ENCODE data around the gene SMYD5. TPM values are rescaled to one million over a fixed set of nuclear protein-coding genes. Genes with fewer than 3 reads are reported as not detected.
"Not testable (repeated sequence)": the region's sequence is repeated elsewhere in the genome, so short reads cannot be mapped to it uniquely, and the experiment has no call there.

The SMYD5 gene
- total RNA-seq, 1 donor from 2014 or later = 12.8 TPM

- DNase-seq (ENCODE audit: low read depth) = no peak
- H3K4me3 ChIP-seq (ENCODE audit: insufficient read depth, low read depth, low read length) = no peak overlapping the region
- Mint-ChIP-seq H3K27me3 (ENCODE audit: low read depth, unreplicated experiment) (peaks cover 41% of the 10 kb centered on the region), H3K4me3 (ENCODE audit: unreplicated experiment) (no peak overlapping the region), H3K27ac (ENCODE audit: unreplicated experiment) (no peak overlapping the region), H3K36me3 (ENCODE audit: low read depth, unreplicated experiment) (no peaks in the 10 kb centered on the region), H3K9me3 (ENCODE audit: unreplicated experiment) (peaks cover 2% of the 10 kb centered on the region), H3K4me1 (ENCODE audit: low read depth, unreplicated experiment) (no peaks in the 10 kb centered on the region)
- no peaks in the 10 kb centered on the region for H3K79me2 ChIP-seq (ENCODE audit: insufficient read depth, low read length)
- no peaks in the 10 kb centered on the region for H3K4me1 ChIP-seq (ENCODE audit: insufficient read depth, low read length)
- no peaks in the 10 kb centered on the region for H3K36me3 ChIP-seq (ENCODE audit: insufficient read depth, low read length)
- FAIRE-seq = no peak
- H3K9me3 ChIP-seq (ENCODE audit: insufficient read depth, low read depth, low read length) = no peaks in the 10 kb centered on the region
- TF ChIP-seq CTCF (IDR thresholded peaks at IDR 0.05; ENCODE audit: insufficient read depth, low read depth, low read length) = no peak
- TF ChIP-seq EZH2 (IDR thresholded peaks at IDR 0.05; ENCODE audit: insufficient read depth, low read length) = no peak
- H2AFZ ChIP-seq (ENCODE audit: low read depth, low read length) = no peak overlapping the region
- H4K20me1 ChIP-seq (ENCODE audit: insufficient read depth, low read length) = no peaks in the 10 kb centered on the region
- H3K9ac ChIP-seq (ENCODE audit: low read length) = no peak overlapping the region
- H3K27ac ChIP-seq (ENCODE audit: low read depth, low read length) = no peak overlapping the region
- H3K27me3 ChIP-seq (ENCODE audit: insufficient read depth, low read length) = peaks cover 40% of the 10 kb centered on the region
- H3K4me2 ChIP-seq (ENCODE audit: low read length) = no peak overlapping the region
Measured at GRCh38 chr2:73197579-73197978, 16.5 kb upstream of the SMYD5 start.

- peak overlapping the region; percentile 62 for H3K27ac Mint-ChIP-seq (ENCODE audit: unreplicated experiment)
- H3K79me2 ChIP-seq (ENCODE audit: insufficient read depth, low read length); DNase-seq (ENCODE audit: low read depth); H3K27ac ChIP-seq (ENCODE audit: low read depth, low read length); H3K4me2 ChIP-seq (ENCODE audit: low read length); FAIRE-seq; H3K4me1 ChIP-seq (ENCODE audit: insufficient read depth, low read length); H2AFZ ChIP-seq (ENCODE audit: low read depth, low read length); H3K4me3 ChIP-seq (ENCODE audit: insufficient read depth, low read depth, low read length); H3K9me3 Mint-ChIP-seq (ENCODE audit: unreplicated experiment); H3K9ac ChIP-seq (ENCODE audit: low read length); H3K36me3 Mint-ChIP-seq (ENCODE audit: low read depth, unreplicated experiment); H4K20me1 ChIP-seq (ENCODE audit: insufficient read depth, low read length); H3K36me3 ChIP-seq (ENCODE audit: insufficient read depth, low read length); H3K4me1 Mint-ChIP-seq (ENCODE audit: low read depth, unreplicated experiment); H3K9me3 ChIP-seq (ENCODE audit: insufficient read depth, low read depth, low read length); H3K4me3 Mint-ChIP-seq (ENCODE audit: unreplicated experiment): not testable (repeated sequence)
- H3K27me3 Mint-ChIP-seq (ENCODE audit: low read depth, unreplicated experiment) = peaks cover 57% of the 10 kb centered on the region
- H3K27me3 ChIP-seq (ENCODE audit: insufficient read depth, low read length) = peaks cover 62% of the 10 kb centered on the region
Measured at GRCh38 chr2:73200281-73200680, 13.8 kb upstream of the SMYD5 start.

- peaks cover 48% of the 10 kb centered on the region for H3K27me3 Mint-ChIP-seq (ENCODE audit: low read depth, unreplicated experiment)
- Histone ChIP-seq H3K9me3 (ENCODE audit: insufficient read depth, low read depth, low read length) (no peaks in the 10 kb centered on the region), H3K4me3 (ENCODE audit: insufficient read depth, low read depth, low read length) (no peak within 1 kb of the TSS), H3K4me2 (ENCODE audit: low read length) (peak within 1 kb of the TSS; percentile 54), H3K27ac (ENCODE audit: low read depth, low read length) (no peak within 1 kb of the TSS), H3K36me3 (ENCODE audit: insufficient read depth, low read length) (no peaks in the 10 kb centered on the region), H3K27me3 (ENCODE audit: insufficient read depth, low read length) (peaks cover 63% of the 10 kb centered on the region), H3K9ac (ENCODE audit: low read length) (no peak within 1 kb of the TSS), H3K79me2 (ENCODE audit: insufficient read depth, low read length) (no peaks in the 10 kb centered on the region), H3K4me1 (ENCODE audit: insufficient read depth, low read length) (no peaks in the 10 kb centered on the region), H2AFZ (ENCODE audit: low read depth, low read length) (peak within 1 kb of the TSS; percentile 34), H4K20me1 (ENCODE audit: insufficient read depth, low read length) (no peaks in the 10 kb centered on the region)
- FAIRE-seq (no peak), DNase-seq (ENCODE audit: low read depth) (no peak)
- H3K36me3 Mint-ChIP-seq (ENCODE audit: low read depth, unreplicated experiment) = no peaks in the 10 kb centered on the region
- H3K27ac Mint-ChIP-seq (ENCODE audit: unreplicated experiment) = no peak within 1 kb of the TSS
- H3K4me1 Mint-ChIP-seq (ENCODE audit: low read depth, unreplicated experiment) = no peaks in the 10 kb centered on the region
- H3K9me3 Mint-ChIP-seq (ENCODE audit: unreplicated experiment) = peaks cover 5% of the 10 kb centered on the region
- peak within 1 kb of the TSS; percentile 8 for H3K4me3 Mint-ChIP-seq (ENCODE audit: unreplicated experiment)
- TF ChIP-seq CTCF (IDR thresholded peaks at IDR 0.05; ENCODE audit: insufficient read depth, low read depth, low read length) = no peak
- TF ChIP-seq EZH2 (IDR thresholded peaks at IDR 0.05; ENCODE audit: insufficient read depth, low read length) = peak; percentile 99
Measured at GRCh38 chr2:73202156-73203054, 11.6 kb upstream of the SMYD5 start, which contains the start of gene NOTO. Gene NOTO (plus strand): TSS chr2:73202574. CDS start chr2:73202667, 93 bp downstream.

All from astrocyte (in vitro differentiated cells and primary cell).